PC-3 (cell line): ENCODE results near the gene ARHGAP32. TPM values are rescaled to one million over a fixed set of nuclear protein-coding genes. Genes with fewer than 3 reads are reported as not detected.

Source experiments
- ATAC-seq: fragments of 200-7000 bp; cut with Tn5 transposase; 2 replicates; pipeline ENCODE4 v1.9.1; 2020; ENCODE audit warnings: mild to moderate bottlenecking, moderate library complexity
- BruUV-seq: library from RNA; stranded (reverse); fragments of 400-500 nt; replicated peaks from 2 replicates; lab custom pipeline; 2021; lab: Mats Ljungman, UMichigan
- CTCF ChIA-PET: fragments of 300-600 bp; sonication (Branson Sonifier 250); formaldehyde crosslinking; loops from one replicate; lab custom pipeline; 2022; ENCODE audit warnings: antibody characterized with exemption; lab: Charles Lee
- POLR2A ChIA-PET: fragments of 300-600 bp; sonication (Branson Sonifier 250); formaldehyde crosslinking; loops from one replicate; lab custom pipeline; 2022; ENCODE audit warnings: antibody characterized with exemption; ENCODE audit not compliant: unreplicated experiment; lab: Charles Lee
- DNase-seq: peaks from one replicate; pipeline ENCODE4 v3.0.0-alpha.2; 2015
- H2AFZ ChIP-seq: fragments of 300-600 bp; sonication (generic); 2 replicates; pipeline ENCODE4 v1.6.0; 2016; ENCODE audit warnings: antibody characterized with exemption, low read length
- H3F3A ChIP-seq: fragments of 300-600 bp; sonication (generic); one replicate; pipeline ENCODE4 v1.6.0; 2017; ENCODE audit warnings: antibody characterized with exemption, low read length, control low read depth, mild to moderate bottlenecking; ENCODE audit not compliant: unreplicated experiment
- H3K27ac ChIP-seq: fragments of 300-600 bp; sonication (generic); 2 replicates; pipeline ENCODE4 v1.5.1; 2016; ENCODE audit warnings: mild to moderate bottlenecking, low read length
- H3K27me3 ChIP-seq: fragments of 300-600 bp; sonication (generic); 2 replicates; pipeline ENCODE4 v1.6.1; 2016; ENCODE audit warnings: low read length, mixed read lengths
- H3K36me3 ChIP-seq: fragments of 300-600 bp; sonication (generic); 2 replicates; pipeline ENCODE4 v1.6.1; 2016; ENCODE audit warnings: low read depth, mixed run types, low read length, mixed read lengths
- H3K4me1 ChIP-seq: fragments of 300-600 bp; sonication (generic); 2 replicates; pipeline ENCODE4 v1.5.1; 2016; ENCODE audit warnings: low read length; ENCODE audit not compliant: insufficient read depth
- H3K4me2 ChIP-seq: fragments of 300-600 bp; sonication (generic); 2 replicates; pipeline ENCODE4 v1.6.0; 2016; ENCODE audit warnings: low read length
- H3K4me3 ChIP-seq: fragments of 300-600 bp; sonication (generic); 2 replicates; pipeline ENCODE4 v1.5.1; 2016; ENCODE audit warnings: mild to moderate bottlenecking, low read length, mixed read lengths
- H3K79me2 ChIP-seq: fragments of 300-600 bp; sonication (generic); 2 replicates; pipeline ENCODE4 v1.6.1; 2017; ENCODE audit warnings: low read length, mixed read lengths
- H3K9ac ChIP-seq: fragments of 300-600 bp; sonication (generic); 2 replicates; pipeline ENCODE4 v1.6.0; 2016; ENCODE audit warnings: mild to moderate bottlenecking, low read length
- H3K9me2 ChIP-seq: fragments of 300-600 bp; sonication (generic); replicated peaks from 2 replicates; pipeline ENCODE4 v1.6.1; 2016; ENCODE audit warnings: mixed run types, low read length, mixed read lengths
- H3K9me3 ChIP-seq: fragments of 300-600 bp; sonication (generic); 2 replicates; pipeline ENCODE4 v1.6.1; 2016; ENCODE audit warnings: low read length, mixed read lengths
- H4K20me1 ChIP-seq: fragments of 300-600 bp; sonication (generic); 2 replicates; pipeline ENCODE4 v1.6.1; 2016; ENCODE audit warnings: low read length, mixed read lengths
- EZH2 ChIP-seq: fragments of 300-600 bp; sonication (generic); IDR thresholded peaks from one replicate; pipeline ENCODE4 v1.6.1; 2017; ENCODE audit warnings: antibody characterized with exemption, mild to moderate bottlenecking, low read length; ENCODE audit not compliant: unreplicated experiment
- EZH2phosphoT487 ChIP-seq: fragments of 300-600 bp; sonication (generic); IDR thresholded peaks from 2 replicates; pipeline ENCODE4 v1.6.1; 2018; ENCODE audit warnings: mild to moderate bottlenecking, antibody characterized with exemption, low read length, borderline replicate concordance
- intact Hi-C: fragments of 100-400 bp; cut with micrococcal nuclease; formaldehyde crosslinking; loops from 2 replicates; pipeline ENCODE4 v1.9.0; 2023
- total RNA-seq: library from RNA; depleted of rRNA; stranded (reverse); fragments of >200 nt; gene quantifications from 2 replicates; pipeline ENCODE4 v1.2.3, GENCODE V29; 2014
- TF ChIP-seq, protein P1 (sequence below): fragments of 300-600 bp; sonication (generic); conservative IDR thresholded peaks from 2 replicates; pipeline ENCODE4 v1.5.1; 2017; ENCODE audit warnings: antibody characterized with exemption, low read depth, mild to moderate bottlenecking, low read length

ARHGAP32 gene
- total RNA-seq, 1 experiment from 2014 or later: 13.7 TPM

DNA sequence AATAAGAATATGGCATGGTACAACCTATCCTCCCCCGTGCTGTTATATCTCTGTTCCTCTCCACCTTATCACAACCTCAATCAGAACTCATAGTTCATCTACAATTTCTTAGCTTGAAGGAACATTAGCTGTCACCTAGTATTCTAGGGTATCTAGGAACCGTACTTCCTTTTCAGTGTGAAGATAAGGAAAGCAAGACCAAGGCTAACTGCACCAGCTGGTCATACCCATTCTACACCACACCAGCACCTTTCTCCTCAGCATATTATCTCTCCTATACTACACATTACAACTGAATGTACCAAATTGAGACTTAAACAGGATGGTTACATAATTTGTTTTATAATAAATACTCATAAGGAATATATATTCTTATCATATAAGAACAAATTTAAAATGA, 73.1 kb downstream of the ARHGAP32 start:
- no peak overlapping the region for H3K4me3 ChIP-seq
- H3K9ac ChIP-seq: no peak overlapping the region
- peaks cover 27% of the 10 kb centered on the region for H3K4me1 ChIP-seq
- H3F3A ChIP-seq: no peaks in the 10 kb centered on the region
- H2AFZ ChIP-seq: no peak overlapping the region
- intact Hi-C loops: loop anchor here (1.0 to 5.0 kb wide), 2 partner anchors 73 to 161 kb away; partner anchors contain the start of gene ARHGAP32
- no peaks in the 10 kb centered on the region for H3K36me3 ChIP-seq
- ChIA-PET CTCF (interaction anchor here (0.6 to 1.5 kb wide), 3 partner anchors 27 to 213 kb away, joined by 3 to 6 read pairs (median 3); no protein-coding TSS in a partner anchor), POLR2A (interaction anchor here (0.6 kb wide), 1 partner anchor 98 kb away, joined by 5 read pairs; no protein-coding TSS in a partner anchor)
- DNase-seq (no peak), ATAC-seq (peak; percentile 46)
- BruUV-seq: no TSS peak
- no peaks in the 10 kb centered on the region for H3K79me2 ChIP-seq
- H3K27me3 ChIP-seq: no peaks in the 10 kb centered on the region
- no peaks in the 10 kb centered on the region for H3K9me2 ChIP-seq
- no peaks in the 10 kb centered on the region for H3K9me3 ChIP-seq
- H3K27ac ChIP-seq: no peak overlapping the region
- no peak for TF ChIP-seq EZH2phosphoT487
- TF ChIP-seq, protein P1, sequence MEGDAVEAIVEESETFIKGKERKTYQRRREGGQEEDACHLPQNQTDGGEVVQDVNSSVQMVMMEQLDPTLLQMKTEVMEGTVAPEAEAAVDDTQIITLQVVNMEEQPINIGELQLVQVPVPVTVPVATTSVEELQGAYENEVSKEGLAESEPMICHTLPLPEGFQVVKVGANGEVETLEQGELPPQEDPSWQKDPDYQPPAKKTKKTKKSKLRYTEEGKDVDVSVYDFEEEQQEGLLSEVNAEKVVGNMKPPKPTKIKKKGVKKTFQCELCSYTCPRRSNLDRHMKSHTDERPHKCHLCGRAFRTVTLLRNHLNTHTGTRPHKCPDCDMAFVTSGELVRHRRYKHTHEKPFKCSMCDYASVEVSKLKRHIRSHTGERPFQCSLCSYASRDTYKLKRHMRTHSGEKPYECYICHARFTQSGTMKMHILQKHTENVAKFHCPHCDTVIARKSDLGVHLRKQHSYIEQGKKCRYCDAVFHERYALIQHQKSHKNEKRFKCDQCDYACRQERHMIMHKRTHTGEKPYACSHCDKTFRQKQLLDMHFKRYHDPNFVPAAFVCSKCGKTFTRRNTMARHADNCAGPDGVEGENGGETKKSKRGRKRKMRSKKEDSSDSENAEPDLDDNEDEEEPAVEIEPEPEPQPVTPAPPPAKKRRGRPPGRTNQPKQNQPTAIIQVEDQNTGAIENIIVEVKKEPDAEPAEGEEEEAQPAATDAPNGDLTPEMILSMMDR: no peak
- no peak for TF ChIP-seq EZH2
- H3K4me2 ChIP-seq: no peak overlapping the region
- no peaks in the 10 kb centered on the region for H4K20me1 ChIP-seq

DNA sequence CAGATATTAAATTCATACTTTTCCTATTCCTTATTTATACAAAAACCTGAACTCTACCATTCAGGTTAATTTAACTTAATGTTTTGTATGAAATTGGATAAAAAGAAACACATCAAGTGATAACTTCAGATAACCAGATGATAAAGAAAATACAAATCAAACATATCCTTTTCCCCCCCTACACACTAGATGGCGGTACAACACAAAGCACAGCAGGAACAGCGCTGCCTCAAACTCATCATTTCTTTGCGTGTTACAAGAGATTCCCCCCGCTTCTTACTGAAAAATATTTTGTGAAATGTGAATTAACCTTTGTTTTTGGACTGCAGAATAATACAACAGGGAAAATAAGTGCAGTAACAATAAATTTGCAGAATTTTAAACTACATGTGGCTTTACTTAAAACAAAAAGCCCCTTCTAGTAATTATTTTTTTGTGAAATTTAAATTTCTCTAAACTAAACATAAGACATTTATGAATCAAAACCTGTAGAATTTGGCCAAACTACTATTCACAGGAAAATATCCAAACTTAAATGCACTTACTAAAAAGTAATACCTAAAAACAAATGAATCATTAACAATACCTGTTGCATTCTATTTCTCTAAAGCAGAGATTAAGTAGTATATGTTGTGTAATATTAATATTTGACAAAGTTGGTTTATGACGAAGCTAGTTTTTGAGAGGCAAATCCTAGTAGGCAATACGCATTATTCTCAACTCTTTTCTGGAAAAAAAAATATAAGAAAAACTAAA, 74.4 kb downstream of the ARHGAP32 start:
- BruUV-seq: no TSS peak
- Histone ChIP-seq H3K79me2 (no peaks in the 10 kb centered on the region), H3K4me3 (no peak overlapping the region), H4K20me1 (no peaks in the 10 kb centered on the region), H3K27me3 (no peaks in the 10 kb centered on the region), H3K9me2 (no peaks in the 10 kb centered on the region), H3F3A (no peaks in the 10 kb centered on the region), H3K27ac (no peak overlapping the region), H2AFZ (no peak overlapping the region), H3K4me1 (peaks cover 27% of the 10 kb centered on the region), H3K9me3 (no peaks in the 10 kb centered on the region), H3K36me3 (no peaks in the 10 kb centered on the region), H3K4me2 (no peak overlapping the region), H3K9ac (no peak overlapping the region)
- DNase-seq: peak; percentile 77
- CTCF ChIA-PET: interaction anchor here (1.5 kb wide), 1 partner anchor 214 kb away, joined by 6 read pairs; no protein-coding TSS in a partner anchor
- no peak for TF ChIP-seq EZH2phosphoT487
- no peak for TF ChIP-seq EZH2
- TF ChIP-seq, protein P1: peak; percentile 99
- no peak for ATAC-seq
- POLR2A ChIA-PET: interaction anchor here (0.6 kb wide), 1 partner anchor 200 kb away, joined by 5 read pairs; no protein-coding TSS in a partner anchor
- intact Hi-C loops: loop anchor here (1.0 to 5.0 kb wide), 8 partner anchors 26 to 634 kb away; partner anchors contain the start of gene ARHGAP32
